ENCODE results near the gene TTLL7.

DNA sequence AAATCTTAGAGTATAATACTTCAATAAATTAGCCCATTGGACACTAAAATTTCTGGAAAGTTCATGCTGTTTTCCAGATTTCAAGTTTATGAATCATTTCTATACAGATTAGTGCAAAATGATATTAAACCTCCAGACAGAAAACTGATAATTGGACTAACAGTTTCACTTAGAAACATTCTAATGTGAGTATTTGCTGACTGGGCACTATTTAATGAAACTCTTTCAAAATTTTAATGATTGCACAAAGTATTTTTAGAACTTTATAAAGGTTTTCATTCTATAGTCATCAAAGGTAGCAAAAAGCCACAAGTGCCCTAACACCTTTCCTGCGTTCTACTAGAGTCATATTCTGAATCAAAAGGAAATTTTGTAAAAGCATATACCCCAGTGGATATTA, 81.0 kb downstream of the TTLL7 start:
- TF ChIP-seq POLR2A (IDR thresholded peaks at IDR 0.05), result no peak
- TF ChIP-seq CTCF (IDR thresholded peaks at IDR 0.05), result no peak
- no peak for TF ChIP-seq EP300 (IDR thresholded peaks at IDR 0.05)

All from tibial nerve (tissue), 4 donors.